Endometrium (tissue), 2 donors: ENCODE data around the gene UBAC2.

ENCODE experiments used
- FAIRE-seq: peaks from 2 replicates; lab custom pipeline; 2012; peaks lifted over from hg19 to GRCh38; lab: Jason Lieb, UNC
- donor health status: control.
- donor health status: control.

UBAC2 gene

GRCh38 chr13:99313501-99313900 lies 112.8 kb downstream of the UBAC2 start:
- FAIRE-seq: no peak

DNA sequence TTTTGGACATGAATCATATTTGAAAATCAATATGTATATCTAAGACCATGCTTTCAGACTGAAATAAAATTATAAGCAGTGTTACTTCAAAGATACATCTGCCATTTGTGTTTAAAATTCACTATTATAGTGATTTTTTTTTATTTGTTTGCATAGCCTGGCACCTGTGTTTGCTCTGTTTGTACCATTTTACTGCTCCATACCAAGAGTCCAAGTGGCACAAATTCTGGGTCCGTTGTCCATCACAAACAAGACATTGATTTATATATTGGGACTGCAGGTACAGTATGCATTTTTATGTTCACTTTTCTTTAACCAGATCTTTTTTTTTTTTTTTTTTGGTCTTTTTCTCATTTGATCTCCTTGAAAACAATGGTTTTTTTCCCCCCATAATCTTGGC lies 113.3 kb downstream of the UBAC2 start:
- no peak for FAIRE-seq

DNA sequence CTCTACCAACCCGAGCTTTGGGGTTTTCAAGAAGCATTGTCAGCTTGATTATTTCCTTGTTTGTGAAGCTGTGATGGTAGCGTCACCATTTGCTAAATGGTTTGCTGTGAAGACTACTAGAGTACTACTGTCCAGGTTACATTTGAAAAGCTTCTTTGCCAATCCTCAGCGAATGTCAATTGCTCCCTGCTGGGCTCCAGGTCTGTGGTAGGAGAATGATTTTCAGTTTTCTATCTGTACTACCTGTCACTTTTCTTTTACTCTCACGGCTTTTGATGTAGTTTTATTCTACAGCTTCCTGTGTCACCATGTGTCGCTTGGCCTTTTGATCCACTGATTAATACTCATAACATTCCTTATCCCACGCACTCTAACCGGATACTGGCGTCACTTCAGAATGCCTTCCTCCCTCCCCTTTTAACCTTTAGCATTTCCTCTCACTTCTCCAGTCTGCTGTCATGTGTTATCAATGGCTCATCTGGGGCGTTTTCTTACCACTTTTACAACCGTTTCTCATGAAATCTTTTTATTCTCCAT lies 114.1 kb downstream of the UBAC2 start:
- FAIRE-seq: no peak

DNA sequence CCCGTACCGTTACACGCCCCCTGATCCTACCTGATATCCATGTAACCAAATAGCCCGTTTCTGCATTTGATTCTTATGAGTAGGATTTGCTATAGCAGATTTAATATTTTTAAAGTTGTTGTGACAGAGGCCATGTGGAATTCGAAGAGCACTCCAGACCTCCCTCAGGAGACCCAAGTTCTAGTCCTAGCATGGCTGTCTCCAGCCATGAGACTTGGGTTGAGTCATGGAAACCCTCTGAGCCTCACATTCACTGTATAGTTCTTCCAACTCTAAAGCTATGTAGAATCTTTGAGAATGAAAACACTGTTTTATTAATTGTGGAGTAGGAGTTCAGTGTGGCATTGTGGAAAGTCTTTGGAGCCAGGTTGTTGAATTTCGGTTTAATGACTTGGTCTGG lies 114.5 kb downstream of the UBAC2 start:
- no peak for FAIRE-seq

DNA sequence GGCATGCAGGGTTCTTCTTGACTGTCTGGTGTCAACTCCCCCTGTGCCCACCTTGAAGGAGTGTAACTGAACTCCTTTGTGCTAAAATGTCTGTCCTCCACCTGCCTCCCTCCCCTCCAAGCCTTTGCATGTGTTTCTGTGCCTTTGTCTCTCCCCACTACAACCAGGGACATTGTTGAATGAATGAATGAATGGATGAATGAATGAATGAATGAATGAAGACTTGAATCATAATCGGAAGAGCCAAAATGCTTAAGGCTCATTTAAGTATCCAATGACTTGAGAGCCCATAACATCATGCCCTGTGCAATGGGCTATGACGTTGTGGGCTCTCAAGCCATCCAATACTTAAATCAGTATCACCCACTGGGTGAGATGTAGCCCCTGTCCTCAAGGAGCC lies 115.6 kb downstream of the UBAC2 start:
- no peak for FAIRE-seq

- FAIRE-seq: no peak
These were observed 116.1 kb downstream of the UBAC2 start for GRCh38 chr13:99316657-99317256.

- FAIRE-seq: peak; percentile 63
These were observed 120.2 kb downstream of the UBAC2 start for GRCh38 chr13:99320693-99321481.

DNA sequence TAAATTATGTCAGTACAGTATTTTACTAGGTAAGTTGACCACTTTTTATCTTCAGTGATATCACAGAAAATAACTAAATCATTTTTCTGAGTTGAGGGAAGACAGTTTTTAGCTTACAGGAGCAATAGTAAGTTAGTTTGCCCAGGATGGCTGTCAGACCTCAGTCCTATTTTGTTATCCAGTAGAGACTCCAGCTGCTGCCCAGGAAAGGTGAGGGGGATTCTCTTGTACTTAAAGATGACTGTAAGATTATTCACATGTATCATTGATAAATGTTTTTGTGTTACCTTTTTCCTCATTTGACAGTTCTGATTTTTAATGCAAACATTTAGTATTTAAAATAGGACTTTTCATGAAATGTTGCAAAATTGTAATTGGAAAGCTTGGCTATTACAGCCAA lies 121.1 kb downstream of the UBAC2 start:
- no peak for FAIRE-seq

DNA sequence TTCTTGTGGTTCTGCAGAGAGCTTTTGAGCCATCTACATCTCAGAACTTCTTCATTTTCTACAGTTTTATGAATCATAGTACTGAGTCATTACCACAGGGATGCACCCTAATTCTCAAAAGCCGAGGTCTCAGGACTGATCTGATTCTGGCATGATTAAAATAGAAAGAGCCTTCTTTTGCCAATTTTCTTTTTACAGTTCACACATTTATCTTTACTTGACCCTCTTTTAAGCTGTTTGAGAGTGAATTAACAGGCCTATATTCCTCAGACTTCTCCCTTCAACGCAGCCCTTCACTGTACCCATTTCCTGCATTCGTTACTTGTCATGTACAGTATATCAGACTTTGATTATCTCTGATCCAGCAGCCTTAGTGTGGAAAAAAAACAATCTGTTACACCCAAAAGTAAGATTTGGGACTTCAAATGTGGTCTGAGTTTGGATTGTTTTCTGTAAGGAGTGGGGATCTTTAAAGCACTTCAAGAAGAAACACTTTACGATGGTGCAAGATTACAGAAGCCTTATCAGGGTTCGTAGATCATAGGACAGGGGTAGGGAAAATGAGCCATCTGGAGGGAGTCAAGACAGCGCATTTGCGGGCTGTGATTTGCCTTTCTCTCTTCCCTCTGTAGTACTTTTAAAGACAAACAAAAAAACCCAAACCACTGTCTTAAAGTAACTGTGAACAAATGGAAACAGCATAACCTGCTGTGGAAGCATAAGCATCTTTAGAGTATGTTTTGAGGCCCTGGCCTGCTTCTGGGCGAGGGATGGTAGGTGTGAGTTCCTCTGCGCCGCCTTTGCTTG lies 121.8 kb downstream of the UBAC2 start:
- no peak for FAIRE-seq

GRCh38 chr13:99323488-99323887 lies 122.8 kb downstream of the UBAC2 start:
- FAIRE-seq: no peak

DNA sequence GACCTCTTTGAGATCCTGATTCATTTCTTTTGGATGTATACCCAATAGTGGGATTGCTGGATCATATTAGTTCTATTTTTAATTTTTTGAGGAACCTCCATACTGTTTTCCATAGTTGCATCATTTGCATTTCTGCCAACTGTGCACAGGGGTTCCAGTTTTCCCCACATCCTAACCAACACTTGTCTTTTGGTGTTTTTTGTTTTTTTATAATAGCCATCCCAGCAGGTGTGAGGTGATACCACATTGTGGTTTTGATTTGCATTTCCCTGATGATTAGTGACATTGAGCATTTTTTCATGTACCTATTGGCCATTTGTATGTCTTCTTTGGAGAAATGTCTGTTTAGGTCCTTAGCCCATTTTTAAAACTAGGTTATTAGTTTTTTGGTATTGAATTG lies 125.4 kb downstream of the UBAC2 start:
- no peak for FAIRE-seq

- no peak for FAIRE-seq
These were observed 126.5 kb downstream of the UBAC2 start for GRCh38 chr13:99327126-99327525.

DNA sequence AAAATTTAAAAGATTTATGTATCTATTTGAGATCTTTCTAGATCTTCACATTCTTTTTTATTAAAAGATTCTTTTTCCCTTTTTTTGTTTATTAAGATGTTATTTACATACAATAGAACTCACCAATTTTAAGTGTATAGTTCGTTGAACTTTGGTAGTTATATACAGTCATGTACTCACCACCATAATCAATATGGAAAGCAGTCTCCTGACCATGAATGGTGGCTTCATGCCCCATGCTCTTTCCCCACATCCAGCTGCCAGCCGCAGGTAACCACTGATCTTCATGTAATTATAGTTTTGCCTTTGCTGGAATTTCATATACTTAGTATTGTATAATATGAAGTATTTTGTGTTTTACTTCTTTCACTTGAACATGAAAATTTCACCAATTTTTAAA lies 127.1 kb downstream of the UBAC2 start:
- no peak for FAIRE-seq

DNA sequence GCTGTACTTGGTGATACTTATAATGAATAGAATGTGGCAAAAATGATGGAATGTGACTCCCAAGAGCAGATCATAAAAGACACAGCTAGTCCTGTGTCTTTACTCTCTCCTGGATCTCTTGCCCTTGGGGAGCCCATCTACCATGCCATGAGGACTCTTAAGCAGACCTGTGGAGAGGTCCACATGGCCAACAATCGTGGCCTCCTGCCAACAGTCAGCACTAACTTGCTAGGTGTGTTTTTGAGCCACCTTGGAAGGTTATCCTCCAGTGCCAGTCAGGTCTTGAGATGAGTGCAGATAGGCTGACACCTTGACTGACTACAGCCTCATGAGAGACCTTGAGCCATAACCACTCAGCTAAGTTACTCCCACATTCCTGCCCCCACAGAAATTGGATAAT lies 128.8 kb downstream of the UBAC2 start:
- no peak for FAIRE-seq

- no peak for FAIRE-seq
These were observed 130.3 kb downstream of the UBAC2 start for GRCh38 chr13:99330942-99331341.

DNA sequence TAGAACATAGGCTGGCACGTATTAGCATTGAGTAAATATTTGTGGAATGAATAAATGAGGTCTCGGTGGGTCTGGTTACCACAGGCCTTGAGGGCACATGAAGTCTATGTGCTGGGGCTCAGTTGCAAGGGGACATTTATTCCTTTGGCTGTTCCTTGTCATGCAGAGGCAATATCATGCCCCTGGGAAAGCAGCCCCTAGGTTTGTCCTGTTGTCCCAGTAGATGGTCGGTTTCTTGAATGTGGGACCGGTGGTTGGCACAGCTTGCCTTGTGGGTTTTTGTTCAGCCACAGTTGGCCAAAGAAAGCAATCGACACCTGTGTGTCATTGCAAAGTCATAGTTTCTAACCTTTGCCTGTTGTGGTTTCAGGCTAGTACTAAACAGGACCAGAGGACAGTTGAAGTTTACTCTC lies 131.2 kb downstream of the UBAC2 start:
- FAIRE-seq: no peak

DNA sequence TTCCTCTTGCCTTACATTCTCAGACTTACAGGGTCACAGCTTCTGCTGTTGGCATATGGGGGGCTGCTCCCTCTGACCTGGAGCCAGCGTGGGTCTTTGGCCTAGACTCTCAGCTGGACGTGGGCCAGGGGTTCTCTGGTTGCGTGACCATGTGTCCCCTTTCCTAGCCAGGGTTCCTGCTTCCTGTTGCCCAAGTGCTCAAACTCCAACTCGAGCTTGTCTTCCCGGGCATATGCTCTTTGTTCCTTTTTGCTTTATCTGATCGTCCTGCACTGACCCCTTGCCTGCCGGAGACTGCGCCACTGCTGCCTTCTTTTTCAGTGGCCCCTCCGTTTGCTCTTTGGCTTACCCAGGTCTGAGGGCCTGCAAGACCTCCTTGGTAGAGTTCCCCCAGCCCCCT lies 131.8 kb downstream of the UBAC2 start:
- FAIRE-seq: no peak

DNA sequence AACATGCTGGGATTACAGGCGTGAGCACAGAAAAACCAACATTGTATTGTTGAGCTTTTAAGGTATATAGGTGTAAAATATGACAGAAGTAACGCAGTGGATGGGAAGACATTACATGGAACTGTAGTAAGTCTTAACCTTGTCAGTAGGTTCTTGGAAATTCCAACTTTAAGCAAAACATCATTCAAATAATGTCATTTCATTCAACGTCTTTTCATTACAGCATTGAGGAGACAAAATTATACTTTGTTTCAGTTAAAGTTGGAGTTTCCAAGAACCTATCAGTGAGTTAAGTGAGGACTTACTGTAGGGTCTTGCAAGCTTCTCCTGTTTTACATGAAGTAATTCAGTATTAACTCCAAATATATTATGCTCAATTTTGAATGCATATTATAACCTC lies 133.6 kb downstream of the UBAC2 start:
- FAIRE-seq: no peak

DNA sequence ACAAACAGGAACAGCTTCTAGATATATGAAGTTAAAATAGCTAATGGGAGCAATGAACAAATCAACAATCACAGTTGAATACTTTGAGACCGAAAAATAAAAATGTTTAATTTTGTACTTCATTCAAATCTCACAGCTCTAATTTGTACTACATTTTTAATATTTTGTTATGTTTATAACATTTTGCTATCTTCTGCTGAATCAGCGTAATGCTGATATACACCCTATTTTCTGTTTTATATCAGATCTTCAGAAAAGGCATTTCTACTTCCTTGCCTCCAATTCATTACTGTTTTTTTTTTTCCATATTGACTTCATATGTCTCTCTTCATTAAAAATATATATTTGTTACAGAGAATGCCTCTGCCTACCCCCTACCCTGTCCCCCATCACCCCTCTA lies 134.4 kb downstream of the UBAC2 start:
- FAIRE-seq: no peak

DNA sequence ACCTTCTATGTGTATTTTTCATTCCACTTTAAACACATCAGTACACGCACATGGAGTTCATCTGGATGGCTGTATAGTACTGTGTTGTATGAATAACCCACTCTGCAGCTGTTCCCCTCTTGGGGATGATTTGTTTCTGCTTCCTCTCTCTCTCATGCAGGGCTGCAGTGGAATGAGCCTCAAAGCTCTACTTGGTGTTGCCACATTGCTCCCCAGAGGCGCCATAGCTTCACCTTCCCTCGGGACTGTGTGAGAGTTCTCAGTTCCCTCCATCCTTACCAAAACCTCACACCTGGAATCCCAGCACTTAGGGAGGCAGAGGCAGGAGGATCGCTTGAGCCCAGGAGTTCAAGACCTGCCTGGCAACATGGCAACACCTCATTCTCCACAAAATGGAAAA lies 134.9 kb downstream of the UBAC2 start:
- no peak for FAIRE-seq

- FAIRE-seq: no peak
These were observed 138.6 kb downstream of the UBAC2 start for GRCh38 chr13:99339230-99339721.

- peak; percentile 21 for FAIRE-seq
These were observed 139.2 kb downstream of the UBAC2 start for GRCh38 chr13:99339736-99340397.
